ENCODE results near the gene GIGYF1.

Gene GIGYF1

DNA sequence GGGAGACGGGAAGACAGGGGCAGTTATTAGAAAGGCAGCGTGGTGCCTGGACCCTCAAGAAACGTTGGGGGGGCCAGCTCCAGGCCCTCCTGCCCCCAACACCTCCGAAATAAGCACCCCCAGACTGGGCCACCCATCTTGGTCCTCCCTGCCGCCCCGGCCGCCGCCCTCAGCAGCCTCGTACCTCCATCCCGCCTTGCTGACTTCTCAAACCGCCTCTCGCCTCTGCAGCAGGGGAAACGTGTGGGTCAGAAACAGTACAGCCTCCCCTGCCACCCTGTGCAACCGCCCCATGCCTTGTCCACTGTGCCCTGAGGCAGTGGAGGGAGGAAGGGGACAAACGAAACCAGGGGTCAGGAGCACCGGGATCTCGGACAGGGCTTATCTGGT is 7.2 kb downstream of the GIGYF1 start:
- TF ChIP-seq, protein P1, sequence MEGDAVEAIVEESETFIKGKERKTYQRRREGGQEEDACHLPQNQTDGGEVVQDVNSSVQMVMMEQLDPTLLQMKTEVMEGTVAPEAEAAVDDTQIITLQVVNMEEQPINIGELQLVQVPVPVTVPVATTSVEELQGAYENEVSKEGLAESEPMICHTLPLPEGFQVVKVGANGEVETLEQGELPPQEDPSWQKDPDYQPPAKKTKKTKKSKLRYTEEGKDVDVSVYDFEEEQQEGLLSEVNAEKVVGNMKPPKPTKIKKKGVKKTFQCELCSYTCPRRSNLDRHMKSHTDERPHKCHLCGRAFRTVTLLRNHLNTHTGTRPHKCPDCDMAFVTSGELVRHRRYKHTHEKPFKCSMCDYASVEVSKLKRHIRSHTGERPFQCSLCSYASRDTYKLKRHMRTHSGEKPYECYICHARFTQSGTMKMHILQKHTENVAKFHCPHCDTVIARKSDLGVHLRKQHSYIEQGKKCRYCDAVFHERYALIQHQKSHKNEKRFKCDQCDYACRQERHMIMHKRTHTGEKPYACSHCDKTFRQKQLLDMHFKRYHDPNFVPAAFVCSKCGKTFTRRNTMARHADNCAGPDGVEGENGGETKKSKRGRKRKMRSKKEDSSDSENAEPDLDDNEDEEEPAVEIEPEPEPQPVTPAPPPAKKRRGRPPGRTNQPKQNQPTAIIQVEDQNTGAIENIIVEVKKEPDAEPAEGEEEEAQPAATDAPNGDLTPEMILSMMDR (IDR thresholded peaks at IDR 0.05; ENCODE audit: low read depth, low read length), result no peak
- no peak overlapping the region for H3K4me3 ChIP-seq (ENCODE audit: low read depth, low read length)

DNA sequence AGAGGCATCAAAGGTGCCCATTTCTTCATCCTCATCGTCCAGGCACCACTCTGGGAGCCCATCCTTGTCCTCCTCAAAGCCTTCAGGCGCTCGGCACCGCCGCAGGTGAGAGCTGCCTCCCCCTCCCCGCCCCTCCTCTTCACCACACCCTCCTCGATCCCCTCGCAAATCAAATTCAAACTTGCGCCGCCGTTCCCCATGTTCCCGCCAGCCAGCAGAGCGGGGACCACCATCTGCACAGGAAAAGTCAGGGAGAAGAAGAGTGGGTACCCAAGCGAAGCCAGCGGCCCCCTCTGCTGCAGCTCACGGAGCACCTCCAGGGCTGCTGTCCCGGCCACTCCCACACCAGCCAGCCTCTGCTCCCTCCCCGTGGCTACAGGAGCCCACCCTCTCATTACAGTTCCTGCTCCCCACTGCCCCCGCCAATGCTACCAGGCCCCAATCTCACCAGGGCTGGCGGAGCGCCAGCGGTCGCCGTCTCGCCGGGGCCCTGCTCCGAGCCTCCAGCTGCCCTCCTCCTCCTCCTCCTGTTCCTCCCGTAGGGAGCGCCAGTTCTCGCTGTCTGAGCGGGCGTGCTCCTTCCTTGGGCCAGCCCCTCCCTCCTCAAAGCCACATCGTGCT is 7.7 kb downstream of the GIGYF1 start:
- H3K4me3 ChIP-seq (ENCODE audit: low read depth, low read length), result no peak overlapping the region
- TF ChIP-seq, protein P1 (IDR thresholded peaks at IDR 0.05; ENCODE audit: low read depth, low read length), result no peak

DNA sequence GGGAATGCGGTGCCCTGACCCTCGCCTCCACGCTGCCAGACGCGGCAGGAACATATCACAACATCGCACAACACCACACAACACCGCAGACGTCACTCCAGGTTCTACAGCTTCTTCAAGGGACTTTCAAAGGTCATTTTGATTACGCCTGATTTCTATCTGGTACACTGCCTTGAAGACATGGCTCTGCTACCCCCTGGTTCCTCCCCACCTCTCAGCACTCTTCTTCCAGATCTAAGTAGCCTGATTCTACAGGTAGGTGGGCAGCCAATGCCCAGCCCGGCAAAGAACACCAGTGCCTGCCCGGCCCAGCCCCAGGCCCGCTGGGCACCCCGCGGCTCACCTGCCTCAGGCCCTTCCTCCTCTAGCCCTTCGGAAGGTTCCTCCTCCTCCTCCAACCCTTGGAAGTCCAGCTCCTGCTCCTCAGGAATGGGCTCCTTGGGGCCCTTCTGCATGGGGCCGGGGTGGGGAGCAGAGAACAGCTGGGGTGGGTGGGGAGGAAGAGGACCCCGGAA is 8.4 kb downstream of the GIGYF1 start:
- no peak overlapping the region for H3K4me3 ChIP-seq (ENCODE audit: low read depth, low read length)
- TF ChIP-seq, protein P1 (IDR thresholded peaks at IDR 0.05; ENCODE audit: low read depth, low read length), result no peak

DNA sequence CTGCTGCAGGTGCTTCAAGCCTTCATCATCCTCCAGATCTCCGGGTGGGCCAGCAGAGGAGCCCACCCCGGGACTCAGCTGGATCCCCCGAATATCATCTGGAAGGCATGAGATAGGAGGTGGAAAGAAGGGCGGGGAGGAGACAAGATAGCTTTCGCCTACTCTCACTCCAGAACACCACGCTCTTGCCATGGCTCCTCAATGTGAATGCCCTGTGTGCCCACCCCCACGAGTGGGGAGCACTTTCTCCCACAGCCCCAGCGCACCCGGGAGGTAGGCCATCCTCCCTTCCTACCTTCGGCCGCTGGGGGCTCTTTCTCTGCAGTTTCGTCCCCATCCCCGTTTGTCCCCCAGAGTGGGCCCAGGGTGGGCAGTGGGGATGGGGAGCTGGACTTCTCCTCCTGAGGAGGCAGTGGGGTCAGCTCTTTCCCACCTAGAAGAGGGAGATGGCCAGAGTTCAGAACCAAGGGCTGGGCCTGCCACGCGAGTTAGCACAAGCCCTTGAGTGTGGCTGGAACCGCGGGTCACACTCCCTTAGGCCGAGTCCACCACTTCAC is 8.9 kb downstream of the GIGYF1 start:
- TF ChIP-seq, protein P1 (IDR thresholded peaks at IDR 0.05; ENCODE audit: low read depth, low read length), result no peak
- H3K4me3 ChIP-seq (ENCODE audit: low read depth, low read length), result no peak overlapping the region

DNA sequence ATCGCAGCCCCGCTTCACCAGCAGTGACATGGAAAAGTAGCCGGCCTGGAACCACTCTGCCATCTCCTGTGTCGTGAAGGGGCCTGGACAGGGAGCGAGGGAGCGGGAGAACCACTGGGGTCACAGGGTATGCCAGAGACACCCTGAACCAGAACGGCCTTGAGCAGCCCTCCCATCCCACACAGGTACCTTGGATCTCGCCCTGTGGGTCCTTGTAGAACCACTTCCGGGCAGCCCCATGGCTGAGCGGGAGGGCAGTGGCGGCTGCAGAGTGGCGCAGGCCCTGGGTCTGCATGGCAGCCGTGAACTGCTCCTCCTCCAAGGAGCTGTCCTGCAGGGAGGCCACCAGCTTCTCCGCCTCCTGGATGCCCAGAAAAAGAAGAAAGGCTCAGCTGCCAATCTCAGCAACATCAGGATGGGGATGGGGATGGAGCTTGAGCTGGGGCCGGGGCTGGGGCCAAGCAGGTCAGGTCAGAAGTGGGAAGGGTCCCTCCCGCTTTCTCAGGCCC is 9.5 kb downstream of the GIGYF1 start:
- TF ChIP-seq, protein P1 (IDR thresholded peaks at IDR 0.05; ENCODE audit: low read depth, low read length), result no peak
- H3K4me3 ChIP-seq (ENCODE audit: low read depth, low read length), result no peak overlapping the region

DNA sequence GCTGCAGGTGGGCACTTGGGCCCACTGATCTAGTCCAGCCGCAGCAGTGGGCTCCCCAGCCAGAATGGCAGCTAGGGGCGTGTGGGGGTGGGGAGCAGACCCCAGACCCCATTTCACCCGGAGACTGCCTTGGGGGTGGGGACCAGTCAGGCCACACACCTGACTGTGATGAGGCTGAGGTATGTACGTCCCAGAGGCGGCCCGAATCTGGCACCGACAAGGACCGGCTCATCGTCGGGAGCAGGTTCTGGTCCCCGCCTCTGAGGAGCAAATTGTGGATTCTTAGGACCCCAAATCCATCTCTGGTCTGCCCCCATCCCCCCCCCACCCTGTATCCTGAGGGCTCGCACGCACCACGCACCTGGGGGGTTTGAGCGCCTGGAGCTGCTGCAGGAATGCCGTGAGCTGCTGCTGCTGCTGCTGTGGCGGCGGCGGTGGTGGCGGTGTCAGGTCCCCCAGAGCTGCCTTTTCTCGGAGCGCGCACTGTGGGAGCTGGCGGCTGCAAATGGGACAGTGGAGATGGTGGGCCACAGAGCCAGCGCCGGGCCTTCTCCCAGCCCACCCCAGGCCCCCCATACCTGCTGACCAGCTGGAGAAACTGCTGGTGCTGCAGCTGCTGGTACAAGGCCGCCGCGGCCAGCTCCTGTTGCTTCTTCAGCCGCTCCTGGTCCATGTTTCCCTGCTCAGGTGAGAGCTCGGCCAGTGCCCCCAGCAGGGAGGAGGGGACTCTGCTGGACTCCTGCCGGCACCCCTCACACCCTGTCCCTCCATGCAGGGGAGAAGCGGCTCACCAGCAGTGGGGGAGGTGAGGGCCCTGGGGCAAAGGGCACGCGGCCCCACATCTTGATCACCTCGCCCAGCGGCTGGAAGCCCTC is 10.2 kb downstream of the GIGYF1 start:
- H3K4me3 ChIP-seq (ENCODE audit: low read depth, low read length), result no peak overlapping the region
- TF ChIP-seq, protein P1 (IDR thresholded peaks at IDR 0.05; ENCODE audit: low read depth, low read length), result no peak

All from WI38 (cell line).